Peyer's patch (tissue), 4 donors: Measurements from ENCODE around the gene ZNF516.

Source experiments
- POLR2A ChIP-seq, 2 donors: fragments of 450-650 bp; IDR thresholded peaks; one replicate each; pipeline ENCODE4 v1.5.1; 2017; ENCODE audit warnings: antibody characterized with exemption in 2 of 2, mild to moderate bottlenecking in 2 of 2, moderate library complexity in 2 of 2
- TF ChIP-seq, protein P1 (sequence below), 6 experiments: fragments of 450-650 bp in 4 of 6; fragments of 200-600 bp in 2 of 6; sonication (generic) in 1 of 6; IDR thresholded peaks; one replicate each; pipeline ENCODE4 v1.5.1; 2017 to 2019; ENCODE audit warnings: antibody characterized with exemption in 6 of 6, mild to moderate bottlenecking in 3 of 6, moderate library complexity in 1 of 6

DNA sequence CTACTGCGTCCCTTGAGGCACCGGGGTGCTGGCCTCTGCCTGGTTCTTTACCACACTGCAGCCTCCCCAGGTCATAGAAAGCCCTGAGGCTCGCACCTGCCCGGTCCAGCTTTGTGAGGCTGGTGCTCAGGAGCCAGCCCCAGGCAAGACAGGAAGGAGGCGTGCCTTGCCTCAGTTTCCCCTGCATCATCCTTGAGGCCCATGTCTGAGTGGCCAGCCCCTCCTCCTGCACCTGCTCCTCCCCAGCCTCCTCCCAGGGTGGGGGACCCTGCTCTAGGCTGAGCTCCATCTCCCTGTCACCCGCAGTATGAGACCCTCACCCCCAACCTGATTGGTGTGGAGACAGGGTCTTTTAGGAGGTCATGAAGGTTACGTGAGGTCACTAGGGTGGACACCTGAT lies 147.7 kb downstream of the ZNF516 start:
- TF ChIP-seq, protein P1, sequence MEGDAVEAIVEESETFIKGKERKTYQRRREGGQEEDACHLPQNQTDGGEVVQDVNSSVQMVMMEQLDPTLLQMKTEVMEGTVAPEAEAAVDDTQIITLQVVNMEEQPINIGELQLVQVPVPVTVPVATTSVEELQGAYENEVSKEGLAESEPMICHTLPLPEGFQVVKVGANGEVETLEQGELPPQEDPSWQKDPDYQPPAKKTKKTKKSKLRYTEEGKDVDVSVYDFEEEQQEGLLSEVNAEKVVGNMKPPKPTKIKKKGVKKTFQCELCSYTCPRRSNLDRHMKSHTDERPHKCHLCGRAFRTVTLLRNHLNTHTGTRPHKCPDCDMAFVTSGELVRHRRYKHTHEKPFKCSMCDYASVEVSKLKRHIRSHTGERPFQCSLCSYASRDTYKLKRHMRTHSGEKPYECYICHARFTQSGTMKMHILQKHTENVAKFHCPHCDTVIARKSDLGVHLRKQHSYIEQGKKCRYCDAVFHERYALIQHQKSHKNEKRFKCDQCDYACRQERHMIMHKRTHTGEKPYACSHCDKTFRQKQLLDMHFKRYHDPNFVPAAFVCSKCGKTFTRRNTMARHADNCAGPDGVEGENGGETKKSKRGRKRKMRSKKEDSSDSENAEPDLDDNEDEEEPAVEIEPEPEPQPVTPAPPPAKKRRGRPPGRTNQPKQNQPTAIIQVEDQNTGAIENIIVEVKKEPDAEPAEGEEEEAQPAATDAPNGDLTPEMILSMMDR (IDR thresholded peaks at IDR 0.05) = no peak
- TF ChIP-seq POLR2A (IDR thresholded peaks at IDR 0.05) = no peak
